ENCODE data around the gene LTBP3. TPM values are rescaled to one million over a fixed set of nuclear protein-coding genes. Genes with fewer than 3 reads are reported as not detected.

The LTBP3 gene
- total and polyA plus RNA-seq, 2 donors (not counting 1 experiment from before 2014, with no cell fraction given): 37.3 to 40.4 TPM

GRCh38 chr11:65497141-65498041 lies 60.8 kb downstream of the LTBP3 start:
- peaks cover 27% of the 10 kb centered on the region for H3K4me1 ChIP-seq (ENCODE audit: control insufficient read depth, extremely low read depth, insufficient read depth, low read length)
- H3K9me3 ChIP-seq (ENCODE audit: control insufficient read depth, insufficient read depth, low read depth, low read length): no peaks in the 10 kb centered on the region
- H3K27ac ChIP-seq (ENCODE audit: insufficient read depth, low read length): peak overlapping the region; percentile 100
- H3K27me3 ChIP-seq (ENCODE audit: control insufficient read depth, insufficient read depth, low read length): no peaks in the 10 kb centered on the region
- DNase-seq (ENCODE audit: low read depth in 2 of 2): peak; percentile 98 to 99
- H3K4me3 ChIP-seq (replicated peaks in 1 of 4; ENCODE audit: control extremely low read depth in 1 of 4, insufficient read depth in 1 of 4, low read depth in 3 of 4, low read length in 4 of 4): peak overlapping the region; percentile 72 to 98 (median 76)
- peaks cover 4% of the 10 kb centered on the region for H3K36me3 ChIP-seq (ENCODE audit: control insufficient read depth, insufficient read depth, low read length)
- peaks cover 74% of the 10 kb centered on the region for H3K79me2 ChIP-seq (ENCODE audit: control insufficient read depth, insufficient read depth, low read length)
- H2AFZ ChIP-seq (ENCODE audit: low read length): no peak overlapping the region
- peak overlapping the region; percentile 98 for H3K4me2 ChIP-seq (ENCODE audit: extremely low read depth, insufficient read depth, low read length)
- H3K9ac ChIP-seq (ENCODE audit: insufficient read depth, low read length): peak overlapping the region; percentile 88
- no peaks in the 10 kb centered on the region for H4K20me1 ChIP-seq (ENCODE audit: control insufficient read depth, extremely low read depth, insufficient read depth, low read length)
- TF ChIP-seq, protein P1, sequence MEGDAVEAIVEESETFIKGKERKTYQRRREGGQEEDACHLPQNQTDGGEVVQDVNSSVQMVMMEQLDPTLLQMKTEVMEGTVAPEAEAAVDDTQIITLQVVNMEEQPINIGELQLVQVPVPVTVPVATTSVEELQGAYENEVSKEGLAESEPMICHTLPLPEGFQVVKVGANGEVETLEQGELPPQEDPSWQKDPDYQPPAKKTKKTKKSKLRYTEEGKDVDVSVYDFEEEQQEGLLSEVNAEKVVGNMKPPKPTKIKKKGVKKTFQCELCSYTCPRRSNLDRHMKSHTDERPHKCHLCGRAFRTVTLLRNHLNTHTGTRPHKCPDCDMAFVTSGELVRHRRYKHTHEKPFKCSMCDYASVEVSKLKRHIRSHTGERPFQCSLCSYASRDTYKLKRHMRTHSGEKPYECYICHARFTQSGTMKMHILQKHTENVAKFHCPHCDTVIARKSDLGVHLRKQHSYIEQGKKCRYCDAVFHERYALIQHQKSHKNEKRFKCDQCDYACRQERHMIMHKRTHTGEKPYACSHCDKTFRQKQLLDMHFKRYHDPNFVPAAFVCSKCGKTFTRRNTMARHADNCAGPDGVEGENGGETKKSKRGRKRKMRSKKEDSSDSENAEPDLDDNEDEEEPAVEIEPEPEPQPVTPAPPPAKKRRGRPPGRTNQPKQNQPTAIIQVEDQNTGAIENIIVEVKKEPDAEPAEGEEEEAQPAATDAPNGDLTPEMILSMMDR (conservative IDR thresholded peaks at IDR 0.05 in 1 of 2, IDR thresholded peaks at IDR 0.05 in 1 of 2; ENCODE audit: low read depth in 1 of 2, low read length in 2 of 2): no peak
- no peak for TF ChIP-seq EZH2 (IDR thresholded peaks at IDR 0.05; ENCODE audit: low read length, missing control alignments)

GRCh38 chr11:65496304-65497140 lies 61.6 kb downstream of the LTBP3 start:
- H3K27ac ChIP-seq (ENCODE audit: insufficient read depth, low read length): peak overlapping the region; percentile 100
- peak overlapping the region; percentile 79 for H3K9ac ChIP-seq (ENCODE audit: insufficient read depth, low read length)
- peak; percentile 47 to 48 for DNase-seq (ENCODE audit: low read depth in 2 of 2)
- TF ChIP-seq, protein P1 (conservative IDR thresholded peaks at IDR 0.05 in 1 of 2, IDR thresholded peaks at IDR 0.05 in 1 of 2; ENCODE audit: low read depth in 1 of 2, low read length in 2 of 2): no peak
- no peak for TF ChIP-seq EZH2 (IDR thresholded peaks at IDR 0.05; ENCODE audit: low read length, missing control alignments)
- peak overlapping the region; percentile 98 for H3K4me2 ChIP-seq (ENCODE audit: extremely low read depth, insufficient read depth, low read length)
- H3K4me3 ChIP-seq (replicated peaks in 1 of 4; ENCODE audit: control extremely low read depth in 1 of 4, insufficient read depth in 1 of 4, low read depth in 3 of 4, low read length in 4 of 4): peak overlapping the region; percentile 42 to 62 (median 50)
- no peaks in the 10 kb centered on the region for H3K9me3 ChIP-seq (ENCODE audit: control insufficient read depth, insufficient read depth, low read depth, low read length)
- H2AFZ ChIP-seq (ENCODE audit: low read length): no peak overlapping the region
- H3K79me2 ChIP-seq (ENCODE audit: control insufficient read depth, insufficient read depth, low read length): peaks cover 67% of the 10 kb centered on the region
- H4K20me1 ChIP-seq (ENCODE audit: control insufficient read depth, extremely low read depth, insufficient read depth, low read length): no peaks in the 10 kb centered on the region
- H3K27me3 ChIP-seq (ENCODE audit: control insufficient read depth, insufficient read depth, low read length): no peaks in the 10 kb centered on the region
- peaks cover 4% of the 10 kb centered on the region for H3K36me3 ChIP-seq (ENCODE audit: control insufficient read depth, insufficient read depth, low read length)
- peaks cover 36% of the 10 kb centered on the region for H3K4me1 ChIP-seq (ENCODE audit: control insufficient read depth, extremely low read depth, insufficient read depth, low read length)
